Loucy (cell line): ENCODE measurements around the gene MPZL3.

ENCODE experiments used
- H2AFZ ChIP-seq: fragments of 200-600 bp; sonication (generic); 2 replicates; pipeline ENCODE4 v1.6.0; 2016; ENCODE audit warnings: antibody characterized with exemption, mild to moderate bottlenecking, low read length, moderate library complexity
- H3F3A ChIP-seq: fragments of 200-600 bp; 2 replicates; pipeline ENCODE4 v1.6.0; 2016; ENCODE audit warnings: antibody characterized with exemption, low read depth, mild to moderate bottlenecking
- H3K27me3 ChIP-seq: fragments of 200-600 bp; sonication (generic); 2 replicates; pipeline ENCODE4 v1.6.1; 2014; ENCODE audit warnings: low read length, mild to moderate bottlenecking; ENCODE audit not compliant: insufficient read depth, poor library complexity, severe bottlenecking
- H3K36me3 ChIP-seq: fragments of 200-600 bp; sonication (generic); 2 replicates; pipeline ENCODE4 v1.6.1; 2016; ENCODE audit warnings: low read length; ENCODE audit not compliant: insufficient read depth
- H3K4me1 ChIP-seq: fragments of 200-600 bp; sonication (generic); 2 replicates; pipeline ENCODE4 v1.5.1; 2014; ENCODE audit warnings: low read length, mild to moderate bottlenecking; ENCODE audit not compliant: insufficient read depth, poor library complexity, severe bottlenecking
- H3K4me2 ChIP-seq: fragments of 200-600 bp; sonication (generic); 2 replicates; pipeline ENCODE4 v1.6.0; 2014; ENCODE audit warnings: antibody characterized with exemption, low read length, low read depth, mild to moderate bottlenecking; ENCODE audit not compliant: poor library complexity, severe bottlenecking
- H3K4me3 ChIP-seq: fragments of 200-600 bp; sonication (generic); 2 replicates; pipeline ENCODE4 v1.5.1; 2014; ENCODE audit warnings: low read length, mild to moderate bottlenecking, mixed read lengths; ENCODE audit not compliant: poor library complexity, severe bottlenecking
- H3K79me2 ChIP-seq: fragments of 200-600 bp; sonication (generic); 2 replicates; pipeline ENCODE4 v1.6.1; 2014; ENCODE audit warnings: low read length; ENCODE audit not compliant: insufficient read depth
- H3K9ac ChIP-seq: fragments of 200-600 bp; sonication (generic); 2 replicates; pipeline ENCODE4 v1.6.0; 2014; ENCODE audit warnings: mild to moderate bottlenecking, low read depth, low read length, moderate library complexity; ENCODE audit not compliant: poor library complexity, severe bottlenecking
- H3K9me2 ChIP-seq: fragments of 200-600 bp; sonication (generic); replicated peaks from 2 replicates; pipeline ENCODE4 v1.6.1; 2016; ENCODE audit warnings: low read depth, low read length, mixed read lengths
- H3K9me3 ChIP-seq: fragments of 200-600 bp; sonication (generic); 2 replicates; pipeline ENCODE4 v1.6.1; 2014; ENCODE audit warnings: mild to moderate bottlenecking, antibody characterized with exemption, low read length, low read depth; ENCODE audit not compliant: insufficient read depth
- H4K20me1 ChIP-seq: fragments of 200-600 bp; sonication (generic); 2 replicates; pipeline ENCODE4 v1.6.0; 2014; ENCODE audit warnings: antibody characterized with exemption, low read length, mild to moderate bottlenecking; ENCODE audit not compliant: insufficient read depth, poor library complexity, severe bottlenecking
- EZH2phosphoT487 ChIP-seq: fragments of 200-600 bp; IDR thresholded peaks from 2 replicates; pipeline ENCODE4 v1.6.1; 2018; ENCODE audit warnings: antibody characterized with exemption, mild to moderate bottlenecking, moderate library complexity, borderline replicate concordance
- TF ChIP-seq, protein P1 (sequence below): fragments of 200-600 bp; sonication (generic); conservative IDR thresholded peaks from 2 replicates; pipeline ENCODE4 v1.5.1; 2014; ENCODE audit warnings: mild to moderate bottlenecking, antibody characterized with exemption, low read length

Gene MPZL3

DNA sequence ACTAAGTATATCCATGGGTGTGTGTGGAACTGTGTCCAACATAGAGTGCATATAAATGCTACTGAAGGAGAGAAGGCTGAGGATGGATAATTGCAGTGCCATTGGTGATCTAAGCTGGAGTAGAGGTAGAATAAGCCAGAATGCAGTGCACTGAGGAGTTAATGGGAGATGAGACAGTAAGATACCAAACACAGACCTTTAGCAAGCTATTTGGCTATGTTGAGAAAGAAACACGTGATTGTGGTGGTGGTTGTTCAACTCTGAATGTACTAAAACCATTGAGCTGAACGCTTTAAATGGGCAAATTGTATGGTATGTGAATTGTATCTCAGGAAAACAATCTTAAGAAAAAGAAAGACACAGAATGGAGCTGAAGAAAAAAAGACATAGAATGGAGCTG is 50.2 kb downstream of the MPZL3 start:
- Histone ChIP-seq H3K4me3 (no peak overlapping the region), H3K9me2 (no peaks in the 10 kb centered on the region), H3K4me1 (peaks cover 20% of the 10 kb centered on the region), H3K9me3 (no peaks in the 10 kb centered on the region), H3K4me2 (no peak overlapping the region), H3K36me3 (no peaks in the 10 kb centered on the region), H3F3A (no peaks in the 10 kb centered on the region), H3K9ac (no peak overlapping the region), H4K20me1 (no peaks in the 10 kb centered on the region), H3K27me3 (no peaks in the 10 kb centered on the region), H3K79me2 (no peaks in the 10 kb centered on the region), H2AFZ (no peak overlapping the region)
- no peak for TF ChIP-seq EZH2phosphoT487
- TF ChIP-seq, protein P1, sequence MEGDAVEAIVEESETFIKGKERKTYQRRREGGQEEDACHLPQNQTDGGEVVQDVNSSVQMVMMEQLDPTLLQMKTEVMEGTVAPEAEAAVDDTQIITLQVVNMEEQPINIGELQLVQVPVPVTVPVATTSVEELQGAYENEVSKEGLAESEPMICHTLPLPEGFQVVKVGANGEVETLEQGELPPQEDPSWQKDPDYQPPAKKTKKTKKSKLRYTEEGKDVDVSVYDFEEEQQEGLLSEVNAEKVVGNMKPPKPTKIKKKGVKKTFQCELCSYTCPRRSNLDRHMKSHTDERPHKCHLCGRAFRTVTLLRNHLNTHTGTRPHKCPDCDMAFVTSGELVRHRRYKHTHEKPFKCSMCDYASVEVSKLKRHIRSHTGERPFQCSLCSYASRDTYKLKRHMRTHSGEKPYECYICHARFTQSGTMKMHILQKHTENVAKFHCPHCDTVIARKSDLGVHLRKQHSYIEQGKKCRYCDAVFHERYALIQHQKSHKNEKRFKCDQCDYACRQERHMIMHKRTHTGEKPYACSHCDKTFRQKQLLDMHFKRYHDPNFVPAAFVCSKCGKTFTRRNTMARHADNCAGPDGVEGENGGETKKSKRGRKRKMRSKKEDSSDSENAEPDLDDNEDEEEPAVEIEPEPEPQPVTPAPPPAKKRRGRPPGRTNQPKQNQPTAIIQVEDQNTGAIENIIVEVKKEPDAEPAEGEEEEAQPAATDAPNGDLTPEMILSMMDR, result no peak

- peaks cover 12% of the 10 kb centered on the region for H3K4me1 ChIP-seq
- H3K36me3 ChIP-seq, result no peaks in the 10 kb centered on the region
- TF ChIP-seq, protein P1, result no peak
Observed at GRCh38 chr11:118200901-118201680, 51.1 kb downstream of the MPZL3 start.

GRCh38 chr11:118200497-118200896 is 51.7 kb downstream of the MPZL3 start:
- TF ChIP-seq EZH2phosphoT487, result no peak
- TF ChIP-seq, protein P1, result no peak
- H3K27me3 ChIP-seq, result no peaks in the 10 kb centered on the region

More at GRCh38 chr11:118200901-118201680, 51.1 kb downstream of the MPZL3 start:
- H3K4me2 ChIP-seq, result no peak overlapping the region
- H3K4me3 ChIP-seq, result no peak overlapping the region
- H2AFZ ChIP-seq, result no peak overlapping the region
- no peaks in the 10 kb centered on the region for H3K9me2 ChIP-seq
- no peak overlapping the region for H3K9ac ChIP-seq
- H3K27me3 ChIP-seq, result no peaks in the 10 kb centered on the region
- no peaks in the 10 kb centered on the region for H3K79me2 ChIP-seq
- H3F3A ChIP-seq, result no peaks in the 10 kb centered on the region
- H3K9me3 ChIP-seq, result no peaks in the 10 kb centered on the region
- H4K20me1 ChIP-seq, result no peaks in the 10 kb centered on the region

More at GRCh38 chr11:118200497-118200896, 51.7 kb downstream of the MPZL3 start:
- no peaks in the 10 kb centered on the region for H3K79me2 ChIP-seq
- H3F3A ChIP-seq, result no peaks in the 10 kb centered on the region
- H3K36me3 ChIP-seq, result no peaks in the 10 kb centered on the region
- no peaks in the 10 kb centered on the region for H3K9me2 ChIP-seq
- H3K9ac ChIP-seq, result no peak overlapping the region
- no peak overlapping the region for H2AFZ ChIP-seq
- H3K4me1 ChIP-seq, result peaks cover 12% of the 10 kb centered on the region
- no peak overlapping the region for H3K4me3 ChIP-seq
- H3K9me3 ChIP-seq, result no peaks in the 10 kb centered on the region
- H3K4me2 ChIP-seq, result no peak overlapping the region
- H4K20me1 ChIP-seq, result no peaks in the 10 kb centered on the region
